Kidney (tissue), 14 donors: Measurements from ENCODE around the gene KRTAP15-1. TPM values are rescaled to one million over a fixed set of nuclear protein-coding genes. Genes with fewer than 3 reads are reported as not detected.

Experiments used
- DNase-seq, 5 donors: peaks; one replicate each; pipeline ENCODE4 v3.0.0-alpha.2; 2013 to 2020
- FAIRE-seq: peaks from 2 replicates; lab custom pipeline; 2012; peaks lifted over from hg19 to GRCh38; lab: Jason Lieb, UNC
- H3K27ac ChIP-seq, 2 donors: one replicate each; pipeline ENCODE4 v1.7.0; 2013; ENCODE audit warnings: low read depth in 2 of 2, low read length in 2 of 2, inconsistent platforms in 1 of 2
- H3K27me3 ChIP-seq: one replicate; pipeline ENCODE4 v1.7.1; 2013; ENCODE audit warnings: low read length, inconsistent platforms; ENCODE audit not compliant: control insufficient read depth, insufficient read depth
- H3K36me3 ChIP-seq, 3 donors: one replicate each; pipeline versions ENCODE4 v1.7.0 to v1.7.1; 2013; ENCODE audit warnings: low read length in 3 of 3, control low read depth in 1 of 3, inconsistent platforms in 1 of 3; ENCODE audit not compliant: insufficient read depth in 3 of 3, control insufficient read depth in 2 of 3
- H3K4me1 ChIP-seq, 3 donors: one replicate each; pipeline versions ENCODE4 v1.7.0 to v1.7.1; 2013; ENCODE audit warnings: low read length in 3 of 3, inconsistent platforms in 1 of 3, low read depth in 1 of 3; ENCODE audit not compliant: control insufficient read depth in 2 of 3, insufficient read depth in 2 of 3
- H3K4me3 ChIP-seq, 3 donors: one replicate each; pipeline versions ENCODE4 v1.7.0 to v1.8.1; 2013; ENCODE audit warnings: low read length in 3 of 3, control low read depth in 1 of 3, inconsistent platforms in 1 of 3
- H3K9ac ChIP-seq, 3 donors: one replicate each; pipeline versions ENCODE4 v1.7.0 to v1.7.1; 2013; ENCODE audit warnings: low read length in 3 of 3, control low read depth in 1 of 3, inconsistent platforms in 1 of 3
- H3K9me3 ChIP-seq, 3 donors: one replicate each; pipeline versions ENCODE4 v1.7.0 to v1.7.1; 2013; ENCODE audit warnings: low read length in 3 of 3, control low read depth in 1 of 3, inconsistent platforms in 1 of 3; ENCODE audit not compliant: control insufficient read depth in 2 of 3, insufficient read depth in 1 of 3
- CTCF ChIP-seq: IDR thresholded peaks from 3 replicates; pipeline ENCODE4 v1.5.1; 2012; ENCODE audit warnings: mild to moderate bottlenecking, moderate library complexity, borderline replicate concordance; ENCODE audit not compliant: insufficient read depth; ENCODE audit errors: extremely low read depth
- intact Hi-C: fragments of 100-400 bp; cut with DNase I; formaldehyde crosslinking; loops from one replicate; pipeline ENCODE4 v1.11.1; 2022
- polyA plus RNA-seq: library from polyadenylated mRNA; stranded (reverse); fragments of 350-450 nt; fragmentation: Illumina TruSeq; extraction: RNeasy Lipid Tissue Mini Kit (QIAGEN cat#74804); gene quantifications from one replicate; pipeline ENCODE4 v1.2.3, GENCODE V29; 2014; ENCODE audit warnings: low read depth, low replicate concordance; ENCODE audit not compliant: insufficient read depth
- total RNA-seq: library from RNA; stranded (reverse); fragmentation: NEBNext Ultra II Directional; extraction: Animal tissue kit (Norgen Biotek cat#: 25700); gene quantifications from one replicate; pipeline ENCODE4 v1.2.1, GENCODE V29; 2021
- donor health status: control.
- donor health status: control.
- donor health status: control.
- donor health status: control.
- donor health status: control.
- donor health status: DM: yes; HTN: yes; CAD: no.
- donor health status: Normal renal cell carcinoma (clear cell type).

The KRTAP15-1 gene
- total and polyA plus RNA-seq, 2 donors from 2014 or later = not detected

DNA sequence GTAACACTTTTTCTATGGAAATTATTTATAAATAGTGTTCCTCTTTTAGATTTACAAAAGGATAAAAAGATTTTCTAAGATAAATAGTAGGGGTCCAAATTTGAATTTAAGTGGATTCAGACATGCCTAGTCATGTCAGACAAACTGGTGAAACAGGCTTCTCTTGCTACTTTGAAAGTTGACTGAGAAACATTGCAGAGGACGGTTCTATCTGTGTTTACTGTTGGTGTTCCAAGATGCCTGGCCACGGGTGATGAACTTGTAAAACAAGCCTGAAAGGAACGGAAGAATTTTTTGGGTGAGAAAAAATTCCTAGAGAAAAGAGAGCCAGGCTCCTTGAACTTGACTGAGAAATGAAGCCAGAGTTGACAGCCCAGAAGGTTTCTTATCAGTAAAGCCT lies 37.9 kb downstream of the KRTAP15-1 start:
- Histone ChIP-seq H3K9ac (no peak overlapping the region), H3K9me3 (no peaks in the 10 kb centered on the region), H3K4me1 (no peaks in the 10 kb centered on the region), H3K27me3 (no peaks in the 10 kb centered on the region), H3K27ac (no peak overlapping the region), H3K4me3 (no peak overlapping the region), H3K36me3 (no peaks in the 10 kb centered on the region)
- no peak for FAIRE-seq
- no peak for DNase-seq
- intact Hi-C loops = no loop called here
- no peak for TF ChIP-seq CTCF

DNA sequence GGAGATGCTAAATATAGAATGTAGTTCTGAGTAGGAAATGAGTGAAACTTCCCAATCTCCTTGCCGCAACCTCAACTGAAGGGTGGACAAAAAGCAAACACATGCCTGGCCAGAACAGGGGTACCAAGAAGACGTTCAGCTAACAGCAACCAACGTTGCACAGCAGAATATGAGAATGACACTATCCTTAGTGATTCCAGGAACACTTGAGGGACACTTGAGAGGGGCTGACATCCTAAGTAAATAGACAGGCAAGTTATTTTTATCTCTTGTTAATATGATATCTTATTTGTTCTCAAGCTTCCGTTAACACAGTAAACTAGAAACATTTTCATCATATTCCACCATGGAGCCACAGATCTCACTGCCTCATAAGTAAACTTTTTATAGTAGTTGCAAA lies 39.2 kb downstream of the KRTAP15-1 start:
- intact Hi-C loops = no loop called here
- Histone ChIP-seq H3K27ac (no peak overlapping the region), H3K4me1 (no peaks in the 10 kb centered on the region), H3K4me3 (no peak overlapping the region), H3K36me3 (no peaks in the 10 kb centered on the region), H3K9ac (no peak overlapping the region), H3K27me3 (no peaks in the 10 kb centered on the region), H3K9me3 (no peaks in the 10 kb centered on the region)
- TF ChIP-seq CTCF = no peak
- FAIRE-seq (no peak), DNase-seq (no peak)

DNA sequence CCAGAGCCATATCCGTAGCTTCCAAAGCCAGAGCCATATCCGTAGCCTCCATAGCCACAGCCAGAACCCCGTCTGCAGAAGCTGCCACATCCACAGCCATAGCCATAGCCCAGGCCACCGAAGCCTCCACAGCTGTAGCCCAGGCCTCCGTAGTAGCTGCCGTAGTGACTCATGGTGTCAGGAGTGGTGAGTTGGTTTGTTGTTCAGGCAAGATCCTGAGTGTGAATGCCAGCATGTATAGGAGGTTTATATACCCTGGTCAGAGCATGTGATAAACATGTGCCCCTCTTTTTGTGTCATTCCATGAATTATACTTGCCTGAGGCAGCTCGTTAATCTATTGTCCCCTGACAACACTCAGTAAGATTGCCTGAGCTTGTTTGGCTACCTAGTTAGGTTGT lies 40.1 kb downstream of the KRTAP15-1 start, which contains the start of gene KRTAP19-1:
TSS of gene KRTAP19-1 (minus strand) at position 223 of the 400 bp plus-strand sequence. CDS start at position 173, 50 bp downstream.
- no peak for DNase-seq
- no peaks in the 10 kb centered on the region for H3K27me3 ChIP-seq
- H3K9me3 ChIP-seq = no peaks in the 10 kb centered on the region
- no peak within 1 kb of the TSS for H3K27ac ChIP-seq
- H3K36me3 ChIP-seq = no peaks in the 10 kb centered on the region
- FAIRE-seq = no peak
- no peak within 1 kb of the TSS for H3K4me3 ChIP-seq
- H3K4me1 ChIP-seq = no peaks in the 10 kb centered on the region
- intact Hi-C loops = no loop called here
- no peak within 1 kb of the TSS for H3K9ac ChIP-seq
- no peak for TF ChIP-seq CTCF

GRCh38 chr21:30482130-30482529 lies 42.1 kb downstream of the KRTAP15-1 start:
- H3K9ac ChIP-seq = no peak overlapping the region
- no peaks in the 10 kb centered on the region for H3K4me1 ChIP-seq
- no peak overlapping the region for H3K4me3 ChIP-seq
- H3K27me3 ChIP-seq = no peaks in the 10 kb centered on the region
- intact Hi-C loops = no loop called here
- no peaks in the 10 kb centered on the region for H3K36me3 ChIP-seq
- TF ChIP-seq CTCF = no peak
- H3K27ac ChIP-seq = no peak overlapping the region
- DNase-seq (no peak), FAIRE-seq (no peak)
- H3K9me3 ChIP-seq = no peaks in the 10 kb centered on the region
